GM12872 (cell line): Measurements from ENCODE around the gene DNAH9.

Source experiments
- TF ChIP-seq, protein P1 (sequence below): IDR thresholded peaks from 3 replicates; pipeline ENCODE4 v1.5.1; 2011; ENCODE audit warnings: low read depth, mild to moderate bottlenecking, low read length, moderate library complexity; ENCODE audit not compliant: insufficient read depth

Gene DNAH9

DNA sequence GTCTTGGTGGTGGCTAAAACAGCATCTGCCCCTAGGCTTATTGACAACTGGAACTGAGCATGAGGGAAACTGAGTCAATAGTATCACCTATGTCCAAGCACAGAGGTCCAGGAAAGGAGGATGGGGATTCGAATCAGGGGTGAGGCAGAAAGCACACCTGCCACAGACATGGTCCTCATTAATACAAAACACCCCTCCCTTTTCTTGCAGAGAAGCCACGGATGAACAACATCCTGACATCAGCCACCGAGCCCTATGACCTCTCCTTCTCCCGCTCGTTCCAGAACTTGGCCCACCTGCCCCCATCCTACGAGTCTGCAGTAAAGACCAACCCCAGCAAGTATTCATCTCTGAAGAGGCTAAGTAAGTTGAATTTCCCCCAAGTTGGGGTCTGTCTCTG lies 42.7 kb upstream of the DNAH9 start:
- TF ChIP-seq, protein P1, sequence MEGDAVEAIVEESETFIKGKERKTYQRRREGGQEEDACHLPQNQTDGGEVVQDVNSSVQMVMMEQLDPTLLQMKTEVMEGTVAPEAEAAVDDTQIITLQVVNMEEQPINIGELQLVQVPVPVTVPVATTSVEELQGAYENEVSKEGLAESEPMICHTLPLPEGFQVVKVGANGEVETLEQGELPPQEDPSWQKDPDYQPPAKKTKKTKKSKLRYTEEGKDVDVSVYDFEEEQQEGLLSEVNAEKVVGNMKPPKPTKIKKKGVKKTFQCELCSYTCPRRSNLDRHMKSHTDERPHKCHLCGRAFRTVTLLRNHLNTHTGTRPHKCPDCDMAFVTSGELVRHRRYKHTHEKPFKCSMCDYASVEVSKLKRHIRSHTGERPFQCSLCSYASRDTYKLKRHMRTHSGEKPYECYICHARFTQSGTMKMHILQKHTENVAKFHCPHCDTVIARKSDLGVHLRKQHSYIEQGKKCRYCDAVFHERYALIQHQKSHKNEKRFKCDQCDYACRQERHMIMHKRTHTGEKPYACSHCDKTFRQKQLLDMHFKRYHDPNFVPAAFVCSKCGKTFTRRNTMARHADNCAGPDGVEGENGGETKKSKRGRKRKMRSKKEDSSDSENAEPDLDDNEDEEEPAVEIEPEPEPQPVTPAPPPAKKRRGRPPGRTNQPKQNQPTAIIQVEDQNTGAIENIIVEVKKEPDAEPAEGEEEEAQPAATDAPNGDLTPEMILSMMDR, result no peak

DNA sequence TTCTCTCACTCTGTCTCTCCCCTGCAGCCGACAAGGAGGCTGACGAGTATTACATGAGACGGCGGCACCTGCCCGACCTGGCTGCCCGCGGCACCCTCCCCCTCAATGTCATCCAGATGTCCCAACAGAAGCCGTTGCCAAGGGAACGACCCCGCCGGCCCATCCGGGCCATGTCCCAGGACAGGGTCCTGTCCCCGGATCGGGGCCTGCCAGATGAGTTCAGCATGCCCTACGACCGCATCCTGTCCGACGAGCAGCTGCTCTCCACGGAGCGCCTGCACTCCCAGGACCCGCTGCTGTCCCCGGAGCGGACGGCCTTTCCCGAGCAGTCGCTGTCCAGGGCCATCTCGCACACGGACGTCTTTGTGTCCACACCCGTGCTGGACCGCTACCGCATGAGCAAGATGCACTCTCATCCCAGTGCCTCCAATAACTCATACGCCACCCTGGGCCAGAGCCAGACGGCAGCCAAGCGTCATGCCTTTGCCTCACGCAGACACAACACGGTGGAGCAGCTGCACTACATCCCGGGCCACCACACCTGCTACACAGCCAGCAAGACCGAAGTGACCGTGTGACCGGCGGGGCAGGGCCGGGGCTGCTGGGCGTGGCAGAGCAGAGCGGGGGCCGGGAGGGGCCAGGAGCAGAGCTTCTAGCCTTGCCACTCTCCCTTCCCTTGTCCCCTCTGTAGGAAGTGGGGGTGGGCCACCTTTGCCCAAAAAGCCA lies 40.4 kb upstream of the DNAH9 start:
- TF ChIP-seq, protein P1, result no peak

DNA sequence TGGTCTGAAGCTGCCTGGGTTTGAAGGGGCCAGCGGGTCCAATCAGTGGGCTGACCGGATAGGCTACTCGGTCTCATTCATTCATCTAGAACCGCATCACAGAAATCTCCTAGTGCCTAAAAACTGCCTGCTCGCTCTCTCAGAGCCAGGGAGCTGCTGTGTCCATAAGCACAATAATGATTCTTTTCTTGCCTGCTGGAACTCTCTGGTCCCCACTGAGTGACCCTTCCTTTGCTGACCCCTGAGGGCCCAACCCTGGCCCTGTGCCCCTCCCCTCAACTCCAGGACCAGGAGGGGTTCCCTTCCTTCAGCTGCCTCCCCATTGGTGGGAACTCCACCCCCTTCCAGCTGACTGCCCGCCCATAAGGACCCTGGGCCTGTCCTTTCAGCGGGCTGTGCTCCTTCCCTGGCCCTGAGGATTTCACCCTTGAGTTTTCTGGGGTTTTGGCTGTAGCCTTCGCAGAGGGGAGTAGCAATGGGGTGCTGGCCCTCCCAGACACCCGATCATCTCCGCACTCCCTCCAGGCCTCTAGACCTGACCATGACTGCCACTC lies 39.5 kb upstream of the DNAH9 start:
- TF ChIP-seq, protein P1, result no peak

DNA sequence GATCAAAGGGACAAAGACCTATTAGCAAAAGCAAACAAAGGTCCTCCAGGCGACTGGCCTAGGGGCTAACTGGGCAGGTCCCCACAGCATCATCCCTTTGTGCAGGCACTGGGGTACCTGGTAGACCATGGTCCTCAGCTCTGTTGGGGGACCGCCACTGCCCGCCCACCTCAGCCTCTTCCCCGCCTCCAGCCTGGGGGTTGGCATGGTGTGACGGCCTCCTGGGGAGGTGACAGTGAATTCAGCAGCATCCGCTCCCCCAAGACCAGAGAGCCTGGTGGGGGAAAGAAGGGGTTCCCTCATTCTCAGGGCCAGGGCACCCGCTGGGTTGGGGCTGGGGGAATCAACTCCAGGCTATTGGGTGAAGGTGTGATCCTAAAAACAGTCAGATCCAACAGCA lies 38.7 kb upstream of the DNAH9 start:
- TF ChIP-seq, protein P1, result no peak

DNA sequence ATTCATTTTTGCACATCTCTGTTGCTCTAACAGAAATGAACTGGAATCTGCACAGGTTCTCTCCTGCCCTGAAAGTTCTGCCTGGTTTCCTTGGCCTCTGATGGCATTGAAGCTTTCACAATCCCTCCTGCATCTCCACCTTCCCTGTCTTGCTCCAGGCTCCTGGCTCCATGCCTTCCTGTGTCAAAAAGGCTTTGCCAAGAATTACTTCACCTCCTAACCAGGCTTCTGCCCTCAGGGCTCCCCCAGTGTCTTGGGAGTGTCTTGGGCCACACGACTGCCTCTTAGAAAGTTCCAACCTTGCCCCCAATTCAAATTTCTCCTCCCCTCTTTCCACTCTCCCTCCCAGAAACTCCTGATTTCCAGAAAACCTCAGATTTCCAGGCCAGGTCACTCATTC lies 37.0 kb upstream of the DNAH9 start:
- TF ChIP-seq, protein P1, result no peak

DNA sequence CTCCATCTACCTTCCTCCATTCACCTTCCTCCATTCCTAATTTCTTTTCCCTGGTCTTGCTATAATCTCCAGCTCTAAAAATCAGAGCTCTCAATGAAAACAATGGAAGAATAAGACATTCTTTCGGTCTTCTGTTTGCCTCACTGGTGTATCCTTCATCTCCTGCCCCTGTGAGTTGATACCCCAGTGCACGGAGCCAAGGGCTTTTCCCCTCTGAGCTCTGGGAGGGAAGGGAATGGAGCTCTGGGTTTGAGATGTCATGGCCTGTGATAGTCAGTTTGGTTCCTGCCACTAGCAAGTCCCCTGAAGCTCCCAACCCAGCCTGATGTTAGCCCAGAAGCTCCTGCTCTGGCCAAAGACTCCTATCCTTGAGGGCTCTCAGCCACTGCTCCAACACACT lies 36.6 kb upstream of the DNAH9 start:
- TF ChIP-seq, protein P1, result no peak

DNA sequence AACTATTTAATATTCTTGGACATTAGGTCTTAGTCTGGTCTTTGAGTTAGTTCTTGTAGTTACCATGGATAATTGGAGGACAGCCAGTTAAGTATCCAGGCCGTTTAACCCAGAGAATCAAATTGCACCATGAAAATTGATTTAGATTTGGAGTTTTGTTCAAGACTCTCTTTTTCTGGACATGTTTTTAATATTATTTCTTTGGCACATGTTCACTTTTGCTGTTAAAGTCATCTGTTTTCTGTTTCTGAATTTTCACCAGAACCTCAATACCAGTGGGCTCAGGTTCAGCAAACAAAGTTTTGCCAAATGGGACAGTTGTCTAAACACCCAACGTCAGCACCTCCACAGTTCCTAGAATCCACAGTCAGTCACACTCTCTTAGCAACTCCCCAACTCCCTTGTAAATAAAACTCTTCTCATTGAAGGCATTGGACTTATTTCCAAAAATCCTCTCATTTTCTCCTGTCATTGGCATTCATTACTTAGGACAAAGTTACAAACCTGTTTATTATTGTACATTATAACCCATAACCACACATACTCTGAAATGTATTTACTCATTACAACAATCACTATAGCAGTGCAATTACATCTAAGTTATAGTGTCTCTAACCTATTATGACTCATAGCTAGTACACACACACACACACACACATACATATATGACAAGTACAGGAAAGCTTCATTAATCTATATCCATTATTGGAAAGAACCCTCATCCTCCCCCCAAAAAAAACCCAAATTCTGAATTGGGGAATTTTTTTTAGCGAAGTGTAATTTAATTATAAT lies 33.5 kb upstream of the DNAH9 start:
- TF ChIP-seq, protein P1, result no peak
